ENCODE data around the gene TMC8.

The TMC8 gene

GRCh38 chr17:78175643-78175981 is 45.0 kb downstream of the TMC8 start:
- Histone ChIP-seq H3K4me3 (ENCODE audit: low read depth, low read length) (no peak overlapping the region), H3K79me2 (no peaks in the 10 kb centered on the region), H3K4me2 (ENCODE audit: low read length) (no peak overlapping the region), H2AFZ (no peak overlapping the region), H3K9me3 (ENCODE audit: control insufficient read depth, low read length) (no peaks in the 10 kb centered on the region), H3K27me3 (ENCODE audit: control insufficient read depth, insufficient read depth, low read length) (no peaks in the 10 kb centered on the region), H3K36me3 (ENCODE audit: control insufficient read depth, insufficient read depth, low read length) (no peaks in the 10 kb centered on the region), H3K9ac (no peak overlapping the region), H3K27ac (no peak overlapping the region), H3K4me1 (peaks cover 2% of the 10 kb centered on the region)
- no peak for TF ChIP-seq CTCF (IDR thresholded peaks at IDR 0.05)

GRCh38 chr17:78176548-78177025 is 46.0 kb downstream of the TMC8 start:
- Histone ChIP-seq H3K4me2 (ENCODE audit: low read length) (no peak overlapping the region), H3K4me1 (peaks cover 2% of the 10 kb centered on the region), H3K27ac (no peak overlapping the region), H3K27me3 (ENCODE audit: control insufficient read depth, insufficient read depth, low read length) (no peaks in the 10 kb centered on the region), H3K79me2 (no peaks in the 10 kb centered on the region), H3K4me3 (ENCODE audit: low read depth, low read length) (no peak overlapping the region), H2AFZ (no peak overlapping the region), H3K9ac (no peak overlapping the region), H3K9me3 (ENCODE audit: control insufficient read depth, low read length) (no peaks in the 10 kb centered on the region), H3K36me3 (ENCODE audit: control insufficient read depth, insufficient read depth, low read length) (no peaks in the 10 kb centered on the region)
- TF ChIP-seq CTCF (IDR thresholded peaks at IDR 0.05), result peak; percentile 91

GRCh38 chr17:78179372-78179771 is 48.8 kb downstream of the TMC8 start:
- Histone ChIP-seq H3K4me1 (peaks cover 2% of the 10 kb centered on the region), H3K9ac (no peak overlapping the region), H3K9me3 (ENCODE audit: control insufficient read depth, low read length) (no peaks in the 10 kb centered on the region), H3K27ac (peak overlapping the region; percentile 45), H3K4me3 (ENCODE audit: low read depth, low read length) (no peak overlapping the region), H3K27me3 (ENCODE audit: control insufficient read depth, insufficient read depth, low read length) (no peaks in the 10 kb centered on the region), H3K4me2 (ENCODE audit: low read length) (no peak overlapping the region), H3K36me3 (ENCODE audit: control insufficient read depth, insufficient read depth, low read length) (no peaks in the 10 kb centered on the region), H3K79me2 (no peaks in the 10 kb centered on the region), H2AFZ (no peak overlapping the region)
- TF ChIP-seq CTCF (IDR thresholded peaks at IDR 0.05), result no peak

- Histone ChIP-seq H2AFZ (no peak overlapping the region), H3K79me2 (no peaks in the 10 kb centered on the region), H3K9ac (no peak overlapping the region), H3K4me1 (peaks cover 2% of the 10 kb centered on the region), H3K36me3 (ENCODE audit: control insufficient read depth, insufficient read depth, low read length) (no peaks in the 10 kb centered on the region), H3K27ac (peak overlapping the region; percentile 45), H3K4me3 (ENCODE audit: low read depth, low read length) (no peak overlapping the region), H3K9me3 (ENCODE audit: control insufficient read depth, low read length) (no peaks in the 10 kb centered on the region), H3K27me3 (ENCODE audit: control insufficient read depth, insufficient read depth, low read length) (no peaks in the 10 kb centered on the region), H3K4me2 (ENCODE audit: low read length) (no peak overlapping the region)
- no peak for TF ChIP-seq CTCF (IDR thresholded peaks at IDR 0.05)
These were observed 49.5 kb downstream of the TMC8 start for GRCh38 chr17:78180083-78180482.

- TF ChIP-seq CTCF (IDR thresholded peaks at IDR 0.05), result no peak
- no peaks in the 10 kb centered on the region for H3K27me3 ChIP-seq (ENCODE audit: control insufficient read depth, insufficient read depth, low read length)
- H3K4me3 ChIP-seq (ENCODE audit: low read depth, low read length), result no peak overlapping the region
- H3K36me3 ChIP-seq (ENCODE audit: control insufficient read depth, insufficient read depth, low read length), result no peaks in the 10 kb centered on the region
- no peaks in the 10 kb centered on the region for H3K9me3 ChIP-seq (ENCODE audit: control insufficient read depth, low read length)
- H2AFZ ChIP-seq, result no peak overlapping the region
- no peak overlapping the region for H3K9ac ChIP-seq
- H3K27ac ChIP-seq, result peak overlapping the region; percentile 45
- no peaks in the 10 kb centered on the region for H3K79me2 ChIP-seq
- no peak overlapping the region for H3K4me2 ChIP-seq (ENCODE audit: low read length)
- H3K4me1 ChIP-seq, result peaks cover 2% of the 10 kb centered on the region
These were observed 49.9 kb downstream of the TMC8 start for GRCh38 chr17:78180508-78180907.
